Measurements from ENCODE around the gene DTNA.

DNA sequence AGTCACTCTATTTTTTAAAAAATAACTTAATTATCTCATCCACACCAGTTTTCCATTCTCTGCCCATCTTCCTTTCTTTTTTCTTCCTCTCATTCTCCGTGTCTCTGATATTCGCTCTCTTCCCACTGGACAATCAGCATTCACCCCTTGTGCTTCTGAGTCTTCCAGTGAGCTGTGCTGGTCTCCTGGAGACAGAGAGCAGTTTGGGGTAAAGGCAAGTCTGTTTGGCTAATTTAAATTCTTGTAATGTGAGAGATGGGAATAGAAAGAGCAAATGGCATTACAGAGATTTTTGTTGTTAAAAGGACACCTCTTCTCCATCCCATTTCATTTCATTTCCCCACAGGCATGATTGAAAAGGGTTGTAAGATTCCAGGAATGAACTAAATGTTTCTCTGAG is 107.5 kb downstream of the DTNA start:
- TF ChIP-seq, protein P1, sequence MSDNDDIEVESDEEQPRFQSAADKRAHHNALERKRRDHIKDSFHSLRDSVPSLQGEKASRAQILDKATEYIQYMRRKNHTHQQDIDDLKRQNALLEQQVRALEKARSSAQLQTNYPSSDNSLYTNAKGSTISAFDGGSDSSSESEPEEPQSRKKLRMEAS (IDR thresholded peaks at IDR 0.05): no peak
- TF ChIP-seq RAD21 (IDR thresholded peaks at IDR 0.05; ENCODE audit: low read depth): no peak
- no peak for TF ChIP-seq ZBTB7A (IDR thresholded peaks at IDR 0.05; ENCODE audit: low read depth)
- no peak for TF ChIP-seq YY1 (IDR thresholded peaks at IDR 0.05; ENCODE audit: low read depth)
- TF ChIP-seq NFIC (IDR thresholded peaks at IDR 0.05): no peak
- TF ChIP-seq TAF1 (IDR thresholded peaks at IDR 0.05; ENCODE audit: low read depth): no peak
- no peak for TF ChIP-seq TCF12 (IDR thresholded peaks at IDR 0.05; ENCODE audit: low read depth)
- TF ChIP-seq EGR1 (IDR thresholded peaks at IDR 0.05): no peak
- TF ChIP-seq EP300 (IDR thresholded peaks at IDR 0.05; ENCODE audit: borderline replicate concordance): no peak
